ENCODE data around the gene SND1. TPM values are rescaled to one million over a fixed set of nuclear protein-coding genes. Genes with fewer than 3 reads are reported as not detected.

SND1 gene
- polyA plus RNA-seq, 4 donors = 47.2 to 148 (median 92.2) TPM

GRCh38 chr7:128131115-128131514 lies 479.1 kb downstream of the SND1 start:
- 79 to 88% (median 82%) methylated on average over 2 of the region's 2 CpGs for WGBS, 3 donors

GRCh38 chr7:128131731-128132130 lies 479.7 kb downstream of the SND1 start:
- no peak for DNase-seq
- no peaks in the 10 kb centered on the region for H3K9me3 ChIP-seq (ENCODE audit: control insufficient read depth in 2 of 2, insufficient read depth in 1 of 2, low read depth in 1 of 2, low read length in 1 of 2)
- H3K27me3 ChIP-seq (ENCODE audit: control insufficient read depth in 3 of 3, insufficient read depth in 3 of 3, low read length in 3 of 3) = peaks cover 0 to 58% (median 23%) of the 10 kb centered on the region in 3 donors
- no peak overlapping the region for H3K27ac ChIP-seq (ENCODE audit: low read depth in 1 of 3, low read length in 2 of 3)
- peak overlapping the region in 1 of 3 donors; percentile 23 for H3K4me3 ChIP-seq (ENCODE audit: low read depth in 1 of 3, low read length in 3 of 3)
- H3K36me3 ChIP-seq (ENCODE audit: control insufficient read depth in 3 of 3, insufficient read depth in 2 of 3, low read depth in 1 of 3, low read length in 3 of 3) = no peaks in the 10 kb centered on the region
- no peak for FAIRE-seq
- WGBS, 3 donors = 53 to 63% (median 63%) methylated on average over 4 of the region's 4 CpGs
- H3K4me1 ChIP-seq (ENCODE audit: control insufficient read depth in 3 of 3, insufficient read depth in 2 of 3, low read depth in 1 of 3, low read length in 2 of 3) = peaks cover 3 to 11% (median 4%) of the 10 kb centered on the region in 3 donors

More at GRCh38 chr7:128131115-128131514, 479.1 kb downstream of the SND1 start:
- FAIRE-seq (no peak), DNase-seq (no peak)
- H3K9me3 ChIP-seq (ENCODE audit: control insufficient read depth in 2 of 2, insufficient read depth in 1 of 2, low read depth in 1 of 2, low read length in 1 of 2) = no peaks in the 10 kb centered on the region
- H3K27ac ChIP-seq (ENCODE audit: low read depth in 1 of 3, low read length in 2 of 3) = no peak overlapping the region
- no peak overlapping the region for H3K4me3 ChIP-seq (ENCODE audit: low read depth in 1 of 3, low read length in 3 of 3)
- peaks cover 0 to 52% (median 18%) of the 10 kb centered on the region in 3 donors for H3K27me3 ChIP-seq (ENCODE audit: control insufficient read depth in 3 of 3, insufficient read depth in 3 of 3, low read length in 3 of 3)
- H3K36me3 ChIP-seq (ENCODE audit: control insufficient read depth in 3 of 3, insufficient read depth in 2 of 3, low read depth in 1 of 3, low read length in 3 of 3) = no peaks in the 10 kb centered on the region
- H3K4me1 ChIP-seq (ENCODE audit: control insufficient read depth in 3 of 3, insufficient read depth in 2 of 3, low read depth in 1 of 3, low read length in 2 of 3) = peaks cover 3 to 8% (median 4%) of the 10 kb centered on the region in 3 donors

GRCh38 chr7:128132426-128133069 lies 480.6 kb downstream of the SND1 start:
- peaks cover 0 to 2% of the 10 kb centered on the region in 2 donors for H3K9me3 ChIP-seq (ENCODE audit: control insufficient read depth in 2 of 2, insufficient read depth in 1 of 2, low read depth in 1 of 2, low read length in 1 of 2)
- no peaks in the 10 kb centered on the region for H3K36me3 ChIP-seq (ENCODE audit: control insufficient read depth in 3 of 3, insufficient read depth in 2 of 3, low read depth in 1 of 3, low read length in 3 of 3)
- FAIRE-seq = no peak
- H3K4me3 ChIP-seq (ENCODE audit: low read depth in 1 of 3, low read length in 3 of 3) = no peak overlapping the region
- peaks cover 0 to 66% (median 28%) of the 10 kb centered on the region in 3 donors for H3K27me3 ChIP-seq (ENCODE audit: control insufficient read depth in 3 of 3, insufficient read depth in 3 of 3, low read length in 3 of 3)
- WGBS, 3 donors = 63 to 67% (median 64%) methylated on average over 9 of the region's 9 CpGs
- no peak for DNase-seq
- H3K4me1 ChIP-seq (ENCODE audit: control insufficient read depth in 3 of 3, insufficient read depth in 2 of 3, low read depth in 1 of 3, low read length in 2 of 3) = peaks cover 3 to 11% (median 4%) of the 10 kb centered on the region in 3 donors
- H3K27ac ChIP-seq (ENCODE audit: low read depth in 1 of 3, low read length in 2 of 3) = no peak overlapping the region

GRCh38 chr7:128135159-128135514 lies 483.1 kb downstream of the SND1 start:
- peak overlapping the region in 1 of 3 donors; percentile 54 for H3K4me3 ChIP-seq (ENCODE audit: low read depth in 1 of 3, low read length in 3 of 3)
- H3K27me3 ChIP-seq (ENCODE audit: control insufficient read depth in 3 of 3, insufficient read depth in 3 of 3, low read length in 3 of 3) = peaks cover 0 to 67% (median 28%) of the 10 kb centered on the region in 3 donors

GRCh38 chr7:128135515-128136214 lies 483.7 kb downstream of the SND1 start:
- peak; percentile 22 to 78 for DNase-seq
- H3K4me3 ChIP-seq (ENCODE audit: low read depth in 1 of 3, low read length in 3 of 3) = peak overlapping the region in 2 of 3 donors; percentile 50 to 54

More at GRCh38 chr7:128135159-128135514, 483.1 kb downstream of the SND1 start:
- Histone ChIP-seq H3K4me1 (ENCODE audit: control insufficient read depth in 3 of 3, insufficient read depth in 2 of 3, low read depth in 1 of 3, low read length in 2 of 3) (peaks cover 3 to 11% (median 4%) of the 10 kb centered on the region in 3 donors), H3K36me3 (ENCODE audit: control insufficient read depth in 3 of 3, insufficient read depth in 2 of 3, low read depth in 1 of 3, low read length in 3 of 3) (no peaks in the 10 kb centered on the region), H3K27ac (ENCODE audit: low read depth in 1 of 3, low read length in 2 of 3) (no peak overlapping the region), H3K9me3 (ENCODE audit: control insufficient read depth in 2 of 2, insufficient read depth in 1 of 2, low read depth in 1 of 2, low read length in 1 of 2) (peaks cover 0 to 2% of the 10 kb centered on the region in 2 donors)
- no peak for FAIRE-seq
- 2 to 9% (median 6%) methylated on average over 5 to 6 of the region's 6 CpGs for WGBS, 3 donors
- DNase-seq = no peak

GRCh38 chr7:128136215-128136597 lies 484.2 kb downstream of the SND1 start:
- WGBS, 3 donors = 3 to 9% (median 7%) methylated on average over 16 to 22 of the region's 22 CpGs
- Histone ChIP-seq H3K9me3 (ENCODE audit: control insufficient read depth in 2 of 2, insufficient read depth in 1 of 2, low read depth in 1 of 2, low read length in 1 of 2) (peaks cover 0 to 8% of the 10 kb centered on the region in 2 donors), H3K4me3 (ENCODE audit: low read depth in 1 of 3, low read length in 3 of 3) (peak overlapping the region in 2 of 3 donors; percentile 50 to 54), H3K36me3 (ENCODE audit: control insufficient read depth in 3 of 3, insufficient read depth in 2 of 3, low read depth in 1 of 3, low read length in 3 of 3) (no peaks in the 10 kb centered on the region), H3K4me1 (ENCODE audit: control insufficient read depth in 3 of 3, insufficient read depth in 2 of 3, low read depth in 1 of 3, low read length in 2 of 3) (peaks cover 3 to 11% (median 4%) of the 10 kb centered on the region in 3 donors), H3K27ac (ENCODE audit: low read depth in 1 of 3, low read length in 2 of 3) (no peak overlapping the region), H3K27me3 (ENCODE audit: control insufficient read depth in 3 of 3, insufficient read depth in 3 of 3, low read length in 3 of 3) (peaks cover 0 to 63% (median 27%) of the 10 kb centered on the region in 3 donors)
- DNase-seq (no peak), FAIRE-seq (no peak)

More at GRCh38 chr7:128135515-128136214, 483.7 kb downstream of the SND1 start:
- 1% methylated on average over 33 to 57 of the region's 57 CpGs for WGBS, 3 donors
- Histone ChIP-seq H3K9me3 (ENCODE audit: control insufficient read depth in 2 of 2, insufficient read depth in 1 of 2, low read depth in 1 of 2, low read length in 1 of 2) (peaks cover 0 to 6% of the 10 kb centered on the region in 2 donors), H3K27ac (ENCODE audit: low read depth in 1 of 3, low read length in 2 of 3) (no peak overlapping the region), H3K27me3 (ENCODE audit: control insufficient read depth in 3 of 3, insufficient read depth in 3 of 3, low read length in 3 of 3) (peaks cover 0 to 62% (median 28%) of the 10 kb centered on the region in 3 donors), H3K36me3 (ENCODE audit: control insufficient read depth in 3 of 3, insufficient read depth in 2 of 3, low read depth in 1 of 3, low read length in 3 of 3) (no peaks in the 10 kb centered on the region), H3K4me1 (ENCODE audit: control insufficient read depth in 3 of 3, insufficient read depth in 2 of 3, low read depth in 1 of 3, low read length in 2 of 3) (peaks cover 3 to 11% (median 4%) of the 10 kb centered on the region in 3 donors)
- no peak for FAIRE-seq

GRCh38 chr7:128137181-128137580 lies 485.2 kb downstream of the SND1 start:
- H3K4me1 ChIP-seq (ENCODE audit: control insufficient read depth in 3 of 3, insufficient read depth in 2 of 3, low read depth in 1 of 3, low read length in 2 of 3) = peaks cover 3 to 11% (median 4%) of the 10 kb centered on the region in 3 donors
- no peak overlapping the region for H3K4me3 ChIP-seq (ENCODE audit: low read depth in 1 of 3, low read length in 3 of 3)
- peaks cover 0 to 65% (median 22%) of the 10 kb centered on the region in 3 donors for H3K27me3 ChIP-seq (ENCODE audit: control insufficient read depth in 3 of 3, insufficient read depth in 3 of 3, low read length in 3 of 3)
- WGBS, 3 donors = 18 to 33% (median 33%) methylated on average over 9 of the region's 9 CpGs
- no peak overlapping the region for H3K27ac ChIP-seq (ENCODE audit: low read depth in 1 of 3, low read length in 2 of 3)
- DNase-seq (peak in 1 of 2 donors; percentile 52), FAIRE-seq (no peak)
- peaks cover 0 to 8% of the 10 kb centered on the region in 2 donors for H3K9me3 ChIP-seq (ENCODE audit: control insufficient read depth in 2 of 2, insufficient read depth in 1 of 2, low read depth in 1 of 2, low read length in 1 of 2)
- H3K36me3 ChIP-seq (ENCODE audit: control insufficient read depth in 3 of 3, insufficient read depth in 2 of 3, low read depth in 1 of 3, low read length in 3 of 3) = no peaks in the 10 kb centered on the region

- Histone ChIP-seq H3K27ac (ENCODE audit: low read depth in 1 of 3, low read length in 2 of 3) (no peak overlapping the region), H3K36me3 (ENCODE audit: control insufficient read depth in 3 of 3, insufficient read depth in 2 of 3, low read depth in 1 of 3, low read length in 3 of 3) (no peaks in the 10 kb centered on the region), H3K9me3 (ENCODE audit: control insufficient read depth in 2 of 2, insufficient read depth in 1 of 2, low read depth in 1 of 2, low read length in 1 of 2) (peaks cover 0 to 14% of the 10 kb centered on the region in 2 donors), H3K27me3 (ENCODE audit: control insufficient read depth in 3 of 3, insufficient read depth in 3 of 3, low read length in 3 of 3) (peaks cover 0 to 59% (median 20%) of the 10 kb centered on the region in 3 donors), H3K4me1 (ENCODE audit: control insufficient read depth in 3 of 3, insufficient read depth in 2 of 3, low read depth in 1 of 3, low read length in 2 of 3) (peaks cover 3 to 11% (median 4%) of the 10 kb centered on the region in 3 donors), H3K4me3 (ENCODE audit: low read depth in 1 of 3, low read length in 3 of 3) (no peak overlapping the region)
- 61 to 76% (median 65%) methylated on average over 3 of the region's 3 CpGs for WGBS, 3 donors
- FAIRE-seq (no peak), DNase-seq (no peak)
Observed at GRCh38 chr7:128139406-128139805, 487.4 kb downstream of the SND1 start.
